GM23338 (cell line): ENCODE results near the gene SNRNP48. TPM values are rescaled to one million over a fixed set of nuclear protein-coding genes. Genes with fewer than 3 reads are reported as not detected.

Source experiments
- ATAC-seq: fragments of 200-7000 bp; cut with Tn5 transposase; 3 replicates; pipeline ENCODE4 v1.9.1; 2020
- DNase-seq: peaks from one replicate; pipeline ENCODE4 v3.0.0-alpha.2; 2015; ENCODE audit warnings: low spot score
- H2AFZ ChIP-seq: fragments of 200-600 bp; sonication (generic); 2 replicates; pipeline ENCODE4 v1.8.0; 2016; ENCODE audit warnings: antibody characterized with exemption, mild to moderate bottlenecking, moderate library complexity
- H3F3A ChIP-seq: fragments of 200-600 bp; sonication (generic); replicated peaks from 2 replicates; pipeline ENCODE4 v1.8.0; 2017; ENCODE audit warnings: antibody characterized with exemption, mixed run types, low read depth
- H3K27ac ChIP-seq: fragments of 200-600 bp; sonication (generic); 2 replicates; pipeline ENCODE4 v1.6.1; 2016; ENCODE audit warnings: low read depth
- H3K27me3 ChIP-seq: fragments of 200-600 bp; sonication (generic); 2 replicates; pipeline ENCODE4 v1.8.0; 2016; ENCODE audit warnings: mild to moderate bottlenecking, mixed run types, moderate library complexity; ENCODE audit not compliant: insufficient read depth
- H3K36me3 ChIP-seq: fragments of 200-600 bp; sonication (generic); 2 replicates; pipeline ENCODE4 v1.8.0; 2016; ENCODE audit warnings: mild to moderate bottlenecking; ENCODE audit not compliant: insufficient read depth
- H3K4me1 ChIP-seq: fragments of 200-600 bp; sonication (generic); 2 replicates; pipeline ENCODE4 v1.8.0; 2016; ENCODE audit warnings: mild to moderate bottlenecking, moderate library complexity; ENCODE audit not compliant: insufficient read depth
- H3K4me2 ChIP-seq: fragments of 200-600 bp; sonication (generic); 2 replicates; pipeline ENCODE4 v1.7.1; 2017; ENCODE audit warnings: mixed run types
- H3K4me3 ChIP-seq: fragments of 200-600 bp; sonication (generic); 2 replicates; pipeline ENCODE4 v1.6.1; 2016; ENCODE audit warnings: mixed run types
- H3K79me2 ChIP-seq: fragments of 200-600 bp; sonication (generic); replicated peaks from 2 replicates; pipeline ENCODE4 v1.8.0; 2017; ENCODE audit warnings: mild to moderate bottlenecking; ENCODE audit not compliant: insufficient read depth
- H3K9me2 ChIP-seq: fragments of 200-600 bp; sonication (generic); 2 replicates; pipeline ENCODE4 v1.8.0; 2017; ENCODE audit not compliant: insufficient read depth
- H4K20me1 ChIP-seq: fragments of 200-600 bp; sonication (generic); replicated peaks from 2 replicates; pipeline ENCODE4 v1.8.0; 2017; ENCODE audit warnings: mild to moderate bottlenecking; ENCODE audit not compliant: insufficient read depth
- H3K27ac Mint-ChIP-seq: 2 replicates; pipeline ENCODE4 v1.8.0; 2020; ENCODE audit warnings: inconsistent platforms, mild to moderate bottlenecking, moderate library complexity, mixed read lengths
- H3K27me3 Mint-ChIP-seq: 3 replicates; pipeline ENCODE4 v1.8.0; 2022; ENCODE audit warnings: low read depth, mild to moderate bottlenecking, moderate library complexity, mixed read lengths, inconsistent platforms; ENCODE audit not compliant: insufficient read depth, poor library complexity
- H3K36me3 Mint-ChIP-seq: 3 replicates; pipeline ENCODE4 v1.8.0; 2021; ENCODE audit warnings: low read depth, mild to moderate bottlenecking, inconsistent platforms, moderate library complexity, mixed read lengths
- H3K4me1 Mint-ChIP-seq: 3 replicates; pipeline ENCODE4 v1.8.0; 2020; ENCODE audit warnings: mild to moderate bottlenecking, inconsistent platforms, mixed read lengths
- H3K4me3 Mint-ChIP-seq: 3 replicates; pipeline ENCODE4 v1.8.0; 2021; ENCODE audit warnings: moderate library complexity, mild to moderate bottlenecking, inconsistent platforms, mixed read lengths
- H3K9me3 Mint-ChIP-seq: 3 replicates; pipeline ENCODE4 v1.8.0; 2020; ENCODE audit warnings: moderate library complexity, mild to moderate bottlenecking, inconsistent platforms, mixed read lengths
- CREB1 ChIP-seq: fragments of 250-450 bp; sonication (Bioruptor Pico); IDR thresholded peaks from 2 replicates; pipeline ENCODE4 v1.5.0; 2020; ENCODE audit warnings: low read depth, mild to moderate bottlenecking, moderate library complexity
- EZH2phosphoT487 ChIP-seq: fragments of 200-600 bp; sonication (generic); IDR thresholded peaks from one replicate; pipeline ENCODE4 v1.8.1; 2018; ENCODE audit warnings: antibody characterized with exemption; ENCODE audit not compliant: unreplicated experiment
- JUNB ChIP-seq: IDR thresholded peaks from one replicate; pipeline ENCODE4 v1.6.1; 2016; ENCODE audit warnings: antibody characterized with exemption; ENCODE audit not compliant: unreplicated experiment
- NANOG ChIP-seq: IDR thresholded peaks from 2 replicates; pipeline ENCODE4 v1.6.1; 2016; ENCODE audit warnings: antibody characterized with exemption, borderline replicate concordance
- POLR2AphosphoS5 ChIP-seq: IDR thresholded peaks from 2 replicates; pipeline ENCODE4 v1.6.1; 2016; ENCODE audit warnings: antibody characterized with exemption, low read depth
- REST ChIP-seq: IDR thresholded peaks from one replicate; pipeline ENCODE4 v1.6.1; 2018; ENCODE audit warnings: antibody characterized with exemption; ENCODE audit not compliant: unreplicated experiment
- ZNF114 ChIP-seq: fragments of 250-450 bp; sonication (Bioruptor Pico); IDR thresholded peaks from 2 replicates; pipeline ENCODE4 v1.5.0; 2020; ENCODE audit warnings: mild to moderate bottlenecking, moderate library complexity
- ZNF331 ChIP-seq: fragments of 250-450 bp; sonication (Bioruptor Pico); IDR thresholded peaks from 2 replicates; pipeline ENCODE4 v1.5.0; 2020; ENCODE audit warnings: low read depth, mild to moderate bottlenecking, moderate library complexity
- ZNF462 ChIP-seq: fragments of 250-450 bp; sonication (Bioruptor Pico); IDR thresholded peaks from 2 replicates; pipeline ENCODE4 v1.5.0; 2020; ENCODE audit warnings: mild to moderate bottlenecking, moderate library complexity
- polyA plus RNA-seq: library from polyadenylated mRNA; unstranded; fragments of >200 nt; fragmentation: Nextera tagmentation; extraction: Ambion mirVana; gene quantifications from 2 replicates; pipeline ENCODE4 v1.2.1, GENCODE V29; 2016
- total RNA-seq: library from RNA; depleted of rRNA; stranded (reverse); fragments of >200 nt; shearing (Covaris generic); gene quantifications from 2 replicates; pipeline ENCODE4 v1.2.3, GENCODE V29; 2014

SNRNP48 gene
- total and polyA plus RNA-seq, 2 experiments from 2014 or later: 17.2 to 23.9 TPM

GRCh38 chr6:7633361-7633760, 43.4 kb downstream of the SNRNP48 start:
- Mint-ChIP-seq H3K4me1 (no peaks in the 10 kb centered on the region; the same call in 2 of the 3 replicates), H3K4me3 (no peak overlapping the region), H3K36me3 (no peaks in the 10 kb centered on the region), H3K27ac (no peak overlapping the region), H3K9me3 (no peaks in the 10 kb centered on the region), H3K27me3 (peaks cover 2% of the 10 kb centered on the region)
- H3K4me1 ChIP-seq: no peaks in the 10 kb centered on the region
- no peaks in the 10 kb centered on the region for H3K27me3 ChIP-seq
- H3K4me3 ChIP-seq: no peak overlapping the region
- no peaks in the 10 kb centered on the region for H3K79me2 ChIP-seq
- no peak overlapping the region for H2AFZ ChIP-seq
- H4K20me1 ChIP-seq: no peaks in the 10 kb centered on the region
- H3K36me3 ChIP-seq: no peaks in the 10 kb centered on the region
- H3F3A ChIP-seq: no peaks in the 10 kb centered on the region
- H3K27ac ChIP-seq: no peak overlapping the region
- no peak overlapping the region for H3K4me2 ChIP-seq
- TF ChIP-seq EZH2phosphoT487: no peak
- no peak for TF ChIP-seq NANOG
- no peak for TF ChIP-seq REST
- no peak for DNase-seq
- ATAC-seq: no peak
- no peaks in the 10 kb centered on the region for H3K9me2 ChIP-seq

GRCh38 chr6:7636151-7636550, 46.2 kb downstream of the SNRNP48 start:
- no peak overlapping the region for H3K27ac Mint-ChIP-seq
- H3K27me3 Mint-ChIP-seq: peaks cover 2% of the 10 kb centered on the region
- no peaks in the 10 kb centered on the region for H3K36me3 Mint-ChIP-seq
- TF ChIP-seq NANOG: no peak
- no peak for TF ChIP-seq ZNF462 (CRISPR knock-in tag)
- no peak for TF ChIP-seq POLR2AphosphoS5
- TF ChIP-seq CREB1: no peak
- TF ChIP-seq ZNF331 (CRISPR knock-in tag): no peak
- TF ChIP-seq JUNB: no peak
- TF ChIP-seq ZNF114 (CRISPR knock-in tag): no peak
- no peak for TF ChIP-seq REST
- TF ChIP-seq EZH2phosphoT487: no peak

More at GRCh38 chr6:7636151-7636550, 46.2 kb downstream of the SNRNP48 start:
- no peaks in the 10 kb centered on the region for H3K4me1 ChIP-seq
- no peak overlapping the region for H3K4me3 ChIP-seq
- no peaks in the 10 kb centered on the region for H3K9me2 ChIP-seq
- H3K4me1 Mint-ChIP-seq: no peaks in the 10 kb centered on the region
- no peaks in the 10 kb centered on the region for H3K9me3 Mint-ChIP-seq
- no peak overlapping the region for H3K27ac ChIP-seq
- ATAC-seq: no peak
- H3K36me3 ChIP-seq: no peaks in the 10 kb centered on the region
- H3K4me2 ChIP-seq: no peak overlapping the region
- H2AFZ ChIP-seq: no peak overlapping the region
- H3K27me3 ChIP-seq: no peaks in the 10 kb centered on the region
- no peaks in the 10 kb centered on the region for H3K79me2 ChIP-seq
- H4K20me1 ChIP-seq: no peaks in the 10 kb centered on the region
- H3K4me3 Mint-ChIP-seq: no peak overlapping the region
- no peak for DNase-seq
- no peaks in the 10 kb centered on the region for H3F3A ChIP-seq
